SK-N-SH (cell line): ENCODE data around the gene TMEM54. TPM values are rescaled to one million over a fixed set of nuclear protein-coding genes. Genes with fewer than 3 reads are reported as not detected.

Source experiments
- CTCF ChIA-PET: fragments of 300-600, 350-600 bp; formaldehyde crosslinking; extraction: SDS; loops from one replicate; lab custom pipeline; 2021; lab: Yijun Ruan, JAX
- POLR2A ChIA-PET: fragments of 350-600 bp; sonication (Branson Sonifier 250); formaldehyde crosslinking; extraction: SDS; loops from one replicate; lab custom pipeline; 2020; ENCODE audit warnings: antibody characterized with exemption, inconsistent platforms; lab: Yijun Ruan, JAX
- DNase-seq: peaks from one replicate; pipeline ENCODE4 v3.0.0; 2012
- H2AFZ ChIP-seq: fragments of 200-600 bp; sonication (generic); 2 replicates; pipeline ENCODE4 v1.8.1; 2016; ENCODE audit warnings: antibody characterized with exemption, mild to moderate bottlenecking, low read depth
- H3F3A ChIP-seq: fragments of 200-600 bp; sonication (generic); replicated peaks from 2 replicates; pipeline ENCODE3; 2016; ENCODE audit warnings: antibody characterized with exemption, mild to moderate bottlenecking; ENCODE audit not compliant: insufficient read depth
- H3K27ac ChIP-seq, 2 experiments: fragments of 200-500 bp in 1 of 2; fragments of 200-600 bp in 1 of 2; sonication (Bioruptor generic) in 1 of 2; sonication (generic), shearing (Covaris generic) in 1 of 2; 2 replicates each; pipeline versions ENCODE4 v1.5.1 to v1.6.1; 2014 to 2016; ENCODE audit warnings: low read depth in 2 of 2, inconsistent platforms in 1 of 2, low read length in 1 of 2, mild to moderate bottlenecking in 1 of 2, mixed read lengths in 1 of 2
- H3K27me3 ChIP-seq: fragments of 200-600 bp; sonication (generic), shearing (Covaris generic); 2 replicates; pipeline ENCODE4 v1.6.1; 2016; ENCODE audit warnings: mixed run types; ENCODE audit not compliant: insufficient read depth
- H3K36me3 ChIP-seq, 2 experiments: fragments of 200-500 bp in 1 of 2; fragments of 200-600 bp in 1 of 2; sonication (Bioruptor generic) in 1 of 2; sonication (generic) in 1 of 2; replicated peaks in 1 of 2; 2 replicates each; pipeline versions ENCODE3 to v1.5.1; 2014 to 2016; ENCODE audit warnings: low read length in 1 of 2, mild to moderate bottlenecking in 1 of 2; ENCODE audit not compliant: insufficient read depth in 2 of 2, control insufficient read depth in 1 of 2
- H3K4me1 ChIP-seq, 2 experiments: fragments of 200-500 bp in 1 of 2; fragments of 200-600 bp in 1 of 2; sonication (Bioruptor generic) in 1 of 2; sonication (generic), shearing (Covaris generic) in 1 of 2; 2 replicates each; pipeline versions ENCODE4 v1.5.1 to v1.6.1; 2014 to 2016; ENCODE audit warnings: low read depth in 1 of 2, low read length in 1 of 2, mixed run types in 1 of 2; ENCODE audit not compliant: insufficient read depth in 2 of 2, control insufficient read depth in 1 of 2
- H3K4me2 ChIP-seq: fragments of 200-600 bp; sonication (generic), shearing (Covaris generic); 2 replicates; pipeline ENCODE4 v1.6.1; 2017; ENCODE audit warnings: mixed run types
- H3K4me3 ChIP-seq, 2 experiments: fragments of 200-500 bp in 1 of 2; fragments of 200-600 bp in 1 of 2; sonication (Bioruptor generic) in 1 of 2; sonication (generic), shearing (Covaris generic) in 1 of 2; 2 replicates each; pipeline versions ENCODE4 v1.5.1 to v1.8.1; 2014 to 2016; ENCODE audit warnings: low read depth in 2 of 2, inconsistent platforms in 1 of 2, low read length in 1 of 2, mild to moderate bottlenecking in 1 of 2, mixed read lengths in 1 of 2, moderate library complexity in 1 of 2
- H3K79me2 ChIP-seq: fragments of 200-600 bp; sonication (generic); 2 replicates; pipeline ENCODE4 v1.8.1; 2017; ENCODE audit warnings: mild to moderate bottlenecking; ENCODE audit not compliant: insufficient read depth
- H3K9ac ChIP-seq: fragments of 200-600 bp; sonication (generic); 2 replicates; pipeline ENCODE4 v1.6.1; 2017; ENCODE audit warnings: mixed run types
- H3K9me2 ChIP-seq: fragments of 200-600 bp; sonication (generic); 2 replicates; pipeline ENCODE4 v1.6.1; 2017; ENCODE audit warnings: mixed run types
- H3K9me3 ChIP-seq: fragments of 200-600 bp; sonication (generic); 2 replicates; pipeline ENCODE4 v1.6.1; 2017; ENCODE audit warnings: mixed run types, mild to moderate bottlenecking, moderate library complexity
- H4K20me1 ChIP-seq: fragments of 200-600 bp; sonication (generic); 2 replicates; pipeline ENCODE4 v1.6.1; 2017; ENCODE audit warnings: mild to moderate bottlenecking, mixed run types; ENCODE audit not compliant: insufficient read depth
- CHD2 ChIP-seq: fragments of 150-350 bp; IDR thresholded peaks from 2 replicates; pipeline ENCODE4 v1.6.1; 2018; ENCODE audit warnings: low read length; ENCODE audit not compliant: partially characterized antibody
- EP300 ChIP-seq, 2 experiments: IDR thresholded peaks; 2 replicates each; pipeline versions ENCODE4 v1.4.0 to v1.6.1; 2012; ENCODE audit warnings: borderline replicate concordance in 1 of 2, low read depth in 1 of 2, low read length in 1 of 2
- FOXJ3 ChIP-seq: sonication (generic); formaldehyde crosslinking; IDR thresholded peaks from 2 replicates; pipeline ENCODE4 v1.5.1; 2020; ENCODE audit warnings: mild to moderate bottlenecking, missing genetic modification reagents
- MEF2A ChIP-seq: IDR thresholded peaks from 2 replicates; pipeline ENCODE4 v1.4.0; 2012; ENCODE audit warnings: low read depth, borderline replicate concordance
- MXI1 ChIP-seq: IDR thresholded peaks from 2 replicates; pipeline ENCODE4 v1.6.1; 2012; ENCODE audit warnings: mild to moderate bottlenecking, low read depth, low read length, improper control_type of control experiment
- RAD21 ChIP-seq: IDR thresholded peaks from 2 replicates; pipeline ENCODE4 v1.6.1; 2012; ENCODE audit warnings: mild to moderate bottlenecking, low read length
- RCOR1 ChIP-seq: fragments of 150-350 bp; IDR thresholded peaks from 2 replicates; pipeline ENCODE4 v1.6.1; 2017; ENCODE audit warnings: antibody characterized with exemption, low read length
- RXRA ChIP-seq: IDR thresholded peaks from 2 replicates; pipeline ENCODE4 v1.4.0; 2012; ENCODE audit warnings: low read depth, mild to moderate bottlenecking, borderline replicate concordance
- SIN3A ChIP-seq: IDR thresholded peaks from 2 replicates; pipeline ENCODE4 v1.6.1; 2012; ENCODE audit warnings: low read depth, mild to moderate bottlenecking, low read length, moderate library complexity, borderline replicate concordance
- SMC3 ChIP-seq: IDR thresholded peaks from 2 replicates; pipeline ENCODE4 v1.6.1; 2012; ENCODE audit warnings: low read depth, low read length, improper control_type of control experiment
- TCF12 ChIP-seq: IDR thresholded peaks from 2 replicates; pipeline ENCODE4 v1.4.0; 2012
- TEAD4 ChIP-seq: IDR thresholded peaks from 2 replicates; pipeline ENCODE4 v1.4.0; 2012; ENCODE audit warnings: mild to moderate bottlenecking, borderline replicate concordance; ENCODE audit not compliant: insufficient read depth
- WGBS: methylation state at CpG from one replicate; pipeline ENCODE4 v1.1.6; 2017; ENCODE audit warnings: low lambda C conversion rate; 5-methylcytosine and 5-hydroxymethylcytosine counted together
- polyA plus RNA-seq, 3 experiments: library from polyadenylated mRNA; depleted of rRNA; stranded (reverse); fragments of >200 nt; gene quantifications; 2 replicates each; pipeline ENCODE4 v1.2.3, GENCODE V29; 2012
- TF ChIP-seq, protein P1 (sequence below): IDR thresholded peaks from 2 replicates; pipeline ENCODE4 v1.4.0; 2012; ENCODE audit warnings: low read depth, borderline replicate concordance
- TF ChIP-seq, protein P2 (sequence below): IDR thresholded peaks from 2 replicates; pipeline ENCODE4; 2012
- TF ChIP-seq, protein P3 (sequence below): fragments of 150-350 bp; IDR thresholded peaks from 2 replicates; pipeline ENCODE4 v1.6.1; 2016; ENCODE audit warnings: mild to moderate bottlenecking, low read depth, low read length

The TMEM54 gene
- polyA plus RNA-seq, 1 of the 3 experiments (the other 2 are of a cell fraction) = 66.6 TPM

DNA sequence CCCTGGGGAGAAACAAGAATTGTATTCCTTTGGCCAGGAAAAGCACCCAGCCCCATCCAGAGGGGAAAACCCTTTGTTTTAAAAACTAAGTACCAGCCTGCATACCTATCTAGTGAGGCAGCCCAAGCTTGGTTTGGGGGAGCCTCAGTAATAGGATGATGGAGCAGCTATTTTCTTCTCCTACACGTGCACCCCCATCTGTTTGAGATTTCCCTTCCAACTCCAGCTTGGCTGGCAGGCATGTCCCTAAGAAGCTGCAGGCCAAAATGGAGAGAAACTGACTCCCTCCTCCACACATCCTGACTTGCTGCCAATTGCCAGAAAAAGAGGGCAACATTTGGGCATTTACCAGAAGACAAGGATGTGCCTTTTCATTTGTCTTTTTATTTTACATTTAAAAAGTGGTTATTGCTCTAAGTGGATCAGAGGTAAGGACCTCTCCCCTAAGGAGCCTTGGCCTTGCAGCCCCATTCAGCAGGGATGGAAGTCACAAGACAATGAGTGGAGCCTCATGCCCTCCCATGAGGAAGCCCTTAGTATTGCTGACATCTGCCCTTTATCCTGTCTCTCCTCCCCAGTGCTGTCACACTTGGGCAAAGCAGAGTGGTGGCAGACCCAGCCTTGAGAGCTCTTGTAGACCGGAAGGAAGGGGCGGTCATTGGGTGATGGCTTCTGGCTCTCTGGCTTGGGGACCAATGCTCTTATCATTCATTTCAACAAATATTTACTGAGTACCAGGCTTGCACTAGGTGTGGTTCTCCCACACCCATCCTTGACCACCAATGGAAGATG lies 39.1 kb downstream of the TMEM54 start:
- no peak overlapping the region for H2AFZ ChIP-seq
- no peaks in the 10 kb centered on the region for H3K9me3 ChIP-seq
- no peak overlapping the region for H3K27ac ChIP-seq
- H3K4me1 ChIP-seq = no peaks in the 10 kb centered on the region
- no peak overlapping the region for H3K4me2 ChIP-seq
- no peaks in the 10 kb centered on the region for H4K20me1 ChIP-seq
- ChIA-PET CTCF (interaction anchor here (0.9 to 1.7 kb wide), 7 partner anchors 11 to 222 kb away, joined by 3 to 7 read pairs (median 4); no protein-coding TSS in a partner anchor), POLR2A (no interaction called here)
- H3K9me2 ChIP-seq = no peaks in the 10 kb centered on the region
- no peak overlapping the region for H3K9ac ChIP-seq
- no peaks in the 10 kb centered on the region for H3K79me2 ChIP-seq
- DNase-seq = no peak
- no peak for TF ChIP-seq FOXJ3 (CRISPR knock-in tag)
- no peak for TF ChIP-seq RXRA
- TF ChIP-seq MXI1 = no peak
- TF ChIP-seq MEF2A = no peak
- TF ChIP-seq EP300 (IDR thresholded peaks at IDR 0.05; ENCODE audit: borderline replicate concordance in 1 of 2, low read depth in 1 of 2, low read length in 1 of 2) = no peak
- TF ChIP-seq TEAD4 = no peak
- no peaks in the 10 kb centered on the region for H3K27me3 ChIP-seq
- H3K36me3 ChIP-seq = peaks cover 4 to 41% of the 10 kb centered on the region in 2 experiments
- H3F3A ChIP-seq = no peaks in the 10 kb centered on the region
- WGBS = 86% methylated on average over 3 of the region's 3 CpGs
- H3K4me3 ChIP-seq = no peak overlapping the region

DNA sequence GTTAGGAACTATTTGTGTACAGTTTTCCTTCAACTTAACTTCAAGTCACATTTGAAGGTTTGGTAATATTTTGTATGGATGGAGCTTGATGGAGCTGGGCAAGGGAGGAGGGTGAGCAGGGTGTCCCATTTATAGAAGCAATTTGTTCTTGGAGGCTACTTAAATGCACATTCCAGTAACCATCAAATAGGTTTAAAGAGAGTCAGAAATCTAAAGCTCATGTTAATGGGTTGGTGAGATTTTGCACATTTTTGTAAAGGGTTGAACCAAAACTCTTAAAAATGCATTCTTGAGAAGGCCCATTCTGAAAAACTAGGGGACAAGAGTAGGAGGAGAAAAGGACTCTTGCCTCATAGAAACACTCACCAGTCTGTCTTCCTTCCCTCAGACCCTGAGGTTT lies 40.6 kb downstream of the TMEM54 start:
- CTCF ChIA-PET = interaction anchor here (1.0 to 2.1 kb wide), 4 partner anchors 12 to 148 kb away, joined by 3 to 7 read pairs (median 4); no protein-coding TSS in a partner anchor
- no peak overlapping the region for H3K9ac ChIP-seq

More for the DNA sequence above, 40.6 kb downstream of the TMEM54 start:
- Histone ChIP-seq H3K27ac (no peak overlapping the region), H3K27me3 (no peaks in the 10 kb centered on the region), H3K4me3 (no peak overlapping the region), H3K4me1 (no peaks in the 10 kb centered on the region), H2AFZ (no peak overlapping the region), H3K79me2 (no peaks in the 10 kb centered on the region), H3K4me2 (no peak overlapping the region), H3K9me2 (no peaks in the 10 kb centered on the region), H3K36me3 (peaks cover 14 to 55% of the 10 kb centered on the region in 2 experiments), H3K9me3 (no peaks in the 10 kb centered on the region), H3F3A (no peaks in the 10 kb centered on the region), H4K20me1 (no peaks in the 10 kb centered on the region)
- no peak for DNase-seq
- TF ChIP-seq MEF2A = no peak
- no peak for TF ChIP-seq CHD2
- TF ChIP-seq, protein P1, sequence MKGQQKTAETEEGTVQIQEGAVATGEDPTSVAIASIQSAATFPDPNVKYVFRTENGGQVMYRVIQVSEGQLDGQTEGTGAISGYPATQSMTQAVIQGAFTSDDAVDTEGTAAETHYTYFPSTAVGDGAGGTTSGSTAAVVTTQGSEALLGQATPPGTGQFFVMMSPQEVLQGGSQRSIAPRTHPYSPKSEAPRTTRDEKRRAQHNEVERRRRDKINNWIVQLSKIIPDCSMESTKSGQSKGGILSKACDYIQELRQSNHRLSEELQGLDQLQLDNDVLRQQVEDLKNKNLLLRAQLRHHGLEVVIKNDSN = no peak
- TF ChIP-seq EP300 (IDR thresholded peaks at IDR 0.05; ENCODE audit: borderline replicate concordance in 1 of 2, low read depth in 1 of 2, low read length in 1 of 2) = no peak
- TF ChIP-seq, protein P2, sequence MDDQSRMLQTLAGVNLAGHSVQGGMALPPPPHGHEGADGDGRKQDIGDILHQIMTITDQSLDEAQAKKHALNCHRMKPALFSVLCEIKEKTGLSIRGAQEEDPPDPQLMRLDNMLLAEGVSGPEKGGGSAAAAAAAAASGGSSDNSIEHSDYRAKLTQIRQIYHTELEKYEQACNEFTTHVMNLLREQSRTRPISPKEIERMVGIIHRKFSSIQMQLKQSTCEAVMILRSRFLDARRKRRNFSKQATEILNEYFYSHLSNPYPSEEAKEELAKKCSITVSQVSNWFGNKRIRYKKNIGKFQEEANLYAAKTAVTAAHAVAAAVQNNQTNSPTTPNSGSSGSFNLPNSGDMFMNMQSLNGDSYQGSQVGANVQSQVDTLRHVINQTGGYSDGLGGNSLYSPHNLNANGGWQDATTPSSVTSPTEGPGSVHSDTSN = no peak
- TF ChIP-seq MXI1 = no peak
- no peak for TF ChIP-seq SIN3A
- TF ChIP-seq FOXJ3 (CRISPR knock-in tag) = no peak
- TF ChIP-seq, protein P3, sequence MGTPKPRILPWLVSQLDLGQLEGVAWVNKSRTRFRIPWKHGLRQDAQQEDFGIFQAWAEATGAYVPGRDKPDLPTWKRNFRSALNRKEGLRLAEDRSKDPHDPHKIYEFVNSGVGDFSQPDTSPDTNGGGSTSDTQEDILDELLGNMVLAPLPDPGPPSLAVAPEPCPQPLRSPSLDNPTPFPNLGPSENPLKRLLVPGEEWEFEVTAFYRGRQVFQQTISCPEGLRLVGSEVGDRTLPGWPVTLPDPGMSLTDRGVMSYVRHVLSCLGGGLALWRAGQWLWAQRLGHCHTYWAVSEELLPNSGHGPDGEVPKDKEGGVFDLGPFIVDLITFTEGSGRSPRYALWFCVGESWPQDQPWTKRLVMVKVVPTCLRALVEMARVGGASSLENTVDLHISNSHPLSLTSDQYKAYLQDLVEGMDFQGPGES = no peak
- no peak for TF ChIP-seq RCOR1
- no peak for TF ChIP-seq SMC3
- TF ChIP-seq TCF12 = no peak
- no peak for TF ChIP-seq RAD21
- POLR2A ChIA-PET = interaction anchor here (0.6 kb wide), 1 partner anchor 14 kb away, joined by 3 read pairs; no protein-coding TSS in a partner anchor
